ENCODE results near the gene OLR1.

Gene OLR1

DNA sequence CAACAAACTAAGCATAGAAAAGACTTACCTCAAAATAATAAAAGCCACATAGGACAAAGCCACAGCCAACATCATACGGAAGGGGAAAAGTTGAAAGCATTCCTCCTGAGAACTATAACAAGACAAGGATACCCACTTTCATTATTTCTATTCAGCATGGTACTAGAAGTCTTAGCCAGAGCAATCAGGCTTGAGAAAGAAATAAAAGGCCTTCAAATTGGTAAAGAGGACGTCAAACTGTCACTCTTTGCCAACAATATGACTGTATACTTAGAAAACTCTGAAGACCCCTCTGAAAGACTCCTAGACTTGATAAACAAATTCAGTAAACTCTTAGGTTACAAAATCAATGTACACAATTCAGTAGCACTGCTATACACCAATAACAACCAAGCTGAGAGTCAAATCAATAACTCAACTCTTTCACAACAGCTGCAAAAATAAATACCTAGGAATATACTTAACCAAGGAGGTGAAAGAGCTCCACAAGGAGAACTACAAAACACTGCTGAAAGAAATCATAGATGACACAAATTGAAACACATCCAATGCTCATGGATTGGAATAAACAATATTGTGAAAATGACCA is 61.6 kb downstream of the OLR1 start:
- Mint-ChIP-seq H3K4me3 (no peak overlapping the region), H3K27ac (no peak overlapping the region), H3K4me1 (no peaks in the 10 kb centered on the region), H3K9me3 (no peaks in the 10 kb centered on the region), H3K27me3 (peaks cover 6% of the 10 kb centered on the region), H3K36me3 (no peaks in the 10 kb centered on the region)

Data from activated naive CD4-positive, alpha-beta T cell treated with anti-CD3 and anti-CD28 coated beads, Interleukin-2, amount 50 U/mL, for 24 hours (primary cell).